B cell (primary cell): ENCODE data around the gene KCTD14.
"Not testable (repeated sequence)": the region's sequence is repeated elsewhere in the genome, so short reads cannot be mapped to it uniquely, and the experiment has no call there.

Experiments
- EZH2 ChIP-seq: IDR thresholded peaks from 2 replicates; pipeline ENCODE4 v1.6.1; 2012; ENCODE audit warnings: borderline replicate concordance, low read depth, mild to moderate bottlenecking, moderate library complexity, low read length; ENCODE audit not compliant: insufficient read depth, poor library complexity, severe bottlenecking
- TF ChIP-seq, protein P1 (sequence below): fragments of 200-600 bp; IDR thresholded peaks from one replicate; pipeline ENCODE4 v1.8.0; 2022; ENCODE audit warnings: antibody characterized with exemption, mild to moderate bottlenecking

DNA sequence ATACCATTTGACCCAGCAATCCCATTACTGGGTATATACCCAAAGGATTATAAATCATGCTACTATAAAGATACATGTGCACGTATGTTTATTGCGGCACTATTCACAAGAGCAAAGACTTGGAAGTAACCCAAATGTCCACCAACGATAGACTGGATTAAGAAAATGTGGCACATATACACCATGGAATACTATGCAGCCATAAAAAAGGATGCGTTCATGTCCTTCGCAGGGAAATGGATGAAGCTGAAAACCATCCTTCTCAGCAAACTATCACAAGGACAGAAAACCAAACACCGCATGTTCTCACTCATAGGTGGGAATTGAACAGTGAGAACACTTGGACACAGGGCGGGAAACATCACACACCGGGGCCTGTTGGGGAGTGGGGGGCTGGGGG lies 36.6 kb downstream of the KCTD14 start:
- TF ChIP-seq, protein P1, sequence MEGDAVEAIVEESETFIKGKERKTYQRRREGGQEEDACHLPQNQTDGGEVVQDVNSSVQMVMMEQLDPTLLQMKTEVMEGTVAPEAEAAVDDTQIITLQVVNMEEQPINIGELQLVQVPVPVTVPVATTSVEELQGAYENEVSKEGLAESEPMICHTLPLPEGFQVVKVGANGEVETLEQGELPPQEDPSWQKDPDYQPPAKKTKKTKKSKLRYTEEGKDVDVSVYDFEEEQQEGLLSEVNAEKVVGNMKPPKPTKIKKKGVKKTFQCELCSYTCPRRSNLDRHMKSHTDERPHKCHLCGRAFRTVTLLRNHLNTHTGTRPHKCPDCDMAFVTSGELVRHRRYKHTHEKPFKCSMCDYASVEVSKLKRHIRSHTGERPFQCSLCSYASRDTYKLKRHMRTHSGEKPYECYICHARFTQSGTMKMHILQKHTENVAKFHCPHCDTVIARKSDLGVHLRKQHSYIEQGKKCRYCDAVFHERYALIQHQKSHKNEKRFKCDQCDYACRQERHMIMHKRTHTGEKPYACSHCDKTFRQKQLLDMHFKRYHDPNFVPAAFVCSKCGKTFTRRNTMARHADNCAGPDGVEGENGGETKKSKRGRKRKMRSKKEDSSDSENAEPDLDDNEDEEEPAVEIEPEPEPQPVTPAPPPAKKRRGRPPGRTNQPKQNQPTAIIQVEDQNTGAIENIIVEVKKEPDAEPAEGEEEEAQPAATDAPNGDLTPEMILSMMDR = not testable (repeated sequence)
- not testable (repeated sequence) for TF ChIP-seq EZH2
